ENCODE measurements around the gene PARD3B.

DNA sequence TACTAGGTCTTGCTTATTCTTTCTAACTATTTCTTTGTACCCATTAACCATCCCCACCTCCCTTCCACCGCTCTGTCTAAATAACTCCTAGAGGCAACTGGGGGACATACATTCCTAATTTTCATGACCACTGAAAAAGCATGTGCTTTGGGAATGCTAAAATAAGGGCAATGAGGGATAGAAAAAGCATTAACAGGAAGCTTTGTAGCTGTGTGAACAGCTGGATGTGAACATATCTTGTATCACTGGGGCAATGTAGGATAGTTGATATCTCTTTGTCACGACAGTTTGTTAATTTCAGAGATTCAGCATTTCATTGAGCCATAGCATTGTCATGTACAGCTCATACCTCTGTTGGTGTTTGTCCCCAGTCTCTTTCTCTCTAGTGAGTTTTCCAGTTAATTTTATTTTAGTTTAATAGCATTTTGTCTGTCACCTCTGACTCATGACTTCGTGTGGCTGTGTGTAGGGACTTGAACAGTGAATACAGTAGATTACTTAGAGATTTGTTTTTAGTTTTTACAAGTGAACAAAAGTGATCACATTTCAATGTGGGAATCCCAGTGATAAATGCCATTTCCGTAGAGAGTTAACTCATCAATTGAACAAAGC, 906.7 kb downstream of the PARD3B start:
- no peak for TF ChIP-seq GATA2 (IDR thresholded peaks at IDR 0.05; ENCODE audit: low read depth, low read length)
- TF ChIP-seq GATA3 (IDR thresholded peaks at IDR 0.05; ENCODE audit: low read depth, low read length), result no peak

Data from SH-SY5Y (cell line).